ENCODE results near the gene MTRFR. TPM values are rescaled to one million over a fixed set of nuclear protein-coding genes. Genes with fewer than 3 reads are reported as not detected.
A peak's percentile ranks its signal among the peaks of the same experiment; 100 is the strongest.

Gene MTRFR
- total RNA-seq, 2 experiments from 2014 or later: 28.4 to 28.8 TPM

DNA sequence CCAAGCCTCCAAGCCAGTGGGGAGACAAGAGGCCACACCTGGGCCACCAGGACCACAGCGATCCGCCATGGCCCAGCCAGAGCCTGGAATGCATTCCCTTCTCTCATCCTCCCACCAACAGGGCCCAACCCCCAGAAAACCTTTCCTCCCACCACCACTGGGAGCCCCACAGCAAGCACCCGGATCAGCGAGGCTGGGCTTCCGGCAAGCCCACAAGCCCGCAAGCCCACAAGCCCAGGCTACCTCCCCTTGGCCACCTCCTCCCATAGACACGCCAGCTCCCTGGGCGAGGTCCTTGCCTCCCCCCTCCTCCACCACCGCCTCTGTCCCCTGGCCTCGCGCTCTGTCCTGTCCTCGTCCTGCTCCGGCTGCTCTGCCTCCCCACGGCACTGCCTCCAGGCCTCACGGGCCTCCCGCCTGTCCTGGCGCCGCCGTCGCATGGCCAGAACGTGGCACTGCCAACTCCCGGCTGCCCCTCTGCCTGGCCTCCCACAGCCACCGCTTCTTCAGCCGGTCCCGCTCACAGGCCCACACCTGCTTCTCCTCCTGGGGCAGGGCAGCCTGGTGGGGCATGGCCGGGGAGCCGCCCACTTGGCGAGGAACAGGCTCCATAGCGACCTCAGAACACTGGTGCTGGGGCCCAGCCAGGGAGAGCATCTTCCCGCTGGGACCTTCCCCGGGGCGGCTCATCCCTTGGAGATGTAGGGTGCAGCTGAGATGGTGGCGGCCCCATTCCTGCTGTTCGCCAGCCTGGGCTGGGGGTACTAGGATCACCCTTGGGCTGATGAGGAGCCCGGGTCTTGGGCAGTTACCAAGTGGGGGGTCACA is 32.8 kb downstream of the MTRFR start:
- ChIA-PET POLR2A (no interaction called here), CTCF (interaction anchor here (0.6 to 1.1 kb wide), 3 partner anchors 29 to 460 kb away, joined by 3 read pairs; no protein-coding TSS in a partner anchor)
- Mint-ChIP-seq H3K36me3 (peaks cover 2% of the 10 kb centered on the region), H3K4me1 (ENCODE audit: low read depth) (peaks cover 16% of the 10 kb centered on the region), H3K27ac (no peak overlapping the region), H3K4me3 (no peak overlapping the region), H3K9me3 (no peaks in the 10 kb centered on the region), H3K27me3 (no peaks in the 10 kb centered on the region)
- no peak for DNase-seq
- intact Hi-C loops (cut with micrococcal nuclease): no loop called here

DNA sequence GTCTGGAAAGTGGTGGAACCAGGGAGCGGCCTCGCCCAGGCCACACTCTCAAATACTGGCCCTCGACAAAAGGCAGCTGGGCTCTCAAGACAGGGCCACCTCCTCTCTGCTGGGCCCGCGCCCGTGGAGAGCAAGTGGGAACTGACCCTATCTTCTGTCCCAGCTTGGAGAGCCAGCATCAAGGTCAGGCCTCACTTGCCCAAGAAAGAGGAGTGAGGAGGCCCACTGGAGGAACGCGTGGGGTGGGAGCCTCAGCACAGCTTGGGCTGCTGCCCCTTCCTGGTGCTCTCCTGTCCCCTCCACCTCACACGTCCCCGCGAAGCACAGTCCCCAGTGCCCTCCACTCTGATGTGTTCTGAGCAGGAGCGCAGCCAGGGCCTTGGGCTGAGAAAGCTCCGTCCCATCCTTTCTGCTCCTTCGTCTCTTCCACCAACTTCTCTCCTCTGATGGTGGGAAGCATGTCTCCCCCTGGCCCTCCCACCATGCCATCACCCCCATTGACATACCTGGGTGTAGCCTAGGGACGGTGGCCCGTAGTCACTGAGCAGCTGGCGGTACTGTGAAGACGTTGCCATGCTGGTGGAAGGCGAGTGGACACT is 33.5 kb downstream of the MTRFR start:
- no peaks in the 10 kb centered on the region for H3K27me3 Mint-ChIP-seq
- H3K9me3 Mint-ChIP-seq: no peaks in the 10 kb centered on the region
- ChIA-PET POLR2A (no interaction called here), CTCF (interaction anchor here (0.8 to 1.1 kb wide), 2 partner anchors 29 to 75 kb away, joined by 3 read pairs; no protein-coding TSS in a partner anchor)
- no peak for DNase-seq
- intact Hi-C loops (cut with micrococcal nuclease): no loop called here
- peaks cover 2% of the 10 kb centered on the region for H3K36me3 Mint-ChIP-seq
- no peak overlapping the region for H3K27ac Mint-ChIP-seq
- H3K4me1 Mint-ChIP-seq (ENCODE audit: low read depth): peaks cover 16% of the 10 kb centered on the region
- H3K4me3 Mint-ChIP-seq: no peak overlapping the region

DNA sequence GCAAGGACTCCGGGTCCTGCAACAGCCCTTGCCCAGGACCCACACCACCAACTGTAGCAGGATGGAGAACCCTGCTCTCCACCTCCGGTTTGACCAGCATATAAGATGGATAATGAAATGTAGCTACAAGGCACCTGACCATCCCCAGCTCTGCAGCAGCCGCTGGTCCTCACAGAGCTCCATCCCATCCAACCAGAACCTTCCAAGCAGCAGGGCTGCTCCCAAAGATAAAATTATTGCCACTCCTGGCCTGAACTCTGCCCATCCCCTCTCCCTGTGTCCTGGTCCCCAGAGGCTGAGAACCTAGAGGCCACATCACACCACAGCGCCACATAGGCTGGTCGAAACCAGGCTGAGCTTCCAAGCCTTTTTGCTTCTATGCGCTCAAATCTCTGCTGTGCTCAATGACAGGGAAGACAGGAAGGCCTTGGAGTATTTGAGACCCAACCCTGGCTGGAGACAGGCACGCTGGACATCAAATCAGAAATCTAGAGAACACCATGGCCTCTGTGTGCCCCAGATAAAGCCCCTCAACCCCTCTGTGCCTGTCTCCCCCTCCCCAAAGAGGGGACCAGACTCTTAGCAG is 34.2 kb downstream of the MTRFR start:
- DNase-seq: no peak
- peaks cover 2% of the 10 kb centered on the region for H3K36me3 Mint-ChIP-seq
- POLR2A ChIA-PET: interaction anchor here (3.4 kb wide), 1 partner anchor 34 kb away, joined by 12 read pairs; the partner anchor contains the start of genes MPHOSPH9 and MTRFR
- intact Hi-C loops (cut with micrococcal nuclease): no loop called here
- H3K27me3 Mint-ChIP-seq: no peaks in the 10 kb centered on the region
- CTCF ChIA-PET: interaction anchor here (0.8 to 1.1 kb wide), 2 partner anchors 29 to 74 kb away, joined by 3 read pairs; no protein-coding TSS in a partner anchor
- no peak overlapping the region for H3K27ac Mint-ChIP-seq
- H3K4me3 Mint-ChIP-seq: no peak overlapping the region
- peaks cover 19% of the 10 kb centered on the region for H3K4me1 Mint-ChIP-seq (ENCODE audit: low read depth)
- no peaks in the 10 kb centered on the region for H3K9me3 Mint-ChIP-seq

DNA sequence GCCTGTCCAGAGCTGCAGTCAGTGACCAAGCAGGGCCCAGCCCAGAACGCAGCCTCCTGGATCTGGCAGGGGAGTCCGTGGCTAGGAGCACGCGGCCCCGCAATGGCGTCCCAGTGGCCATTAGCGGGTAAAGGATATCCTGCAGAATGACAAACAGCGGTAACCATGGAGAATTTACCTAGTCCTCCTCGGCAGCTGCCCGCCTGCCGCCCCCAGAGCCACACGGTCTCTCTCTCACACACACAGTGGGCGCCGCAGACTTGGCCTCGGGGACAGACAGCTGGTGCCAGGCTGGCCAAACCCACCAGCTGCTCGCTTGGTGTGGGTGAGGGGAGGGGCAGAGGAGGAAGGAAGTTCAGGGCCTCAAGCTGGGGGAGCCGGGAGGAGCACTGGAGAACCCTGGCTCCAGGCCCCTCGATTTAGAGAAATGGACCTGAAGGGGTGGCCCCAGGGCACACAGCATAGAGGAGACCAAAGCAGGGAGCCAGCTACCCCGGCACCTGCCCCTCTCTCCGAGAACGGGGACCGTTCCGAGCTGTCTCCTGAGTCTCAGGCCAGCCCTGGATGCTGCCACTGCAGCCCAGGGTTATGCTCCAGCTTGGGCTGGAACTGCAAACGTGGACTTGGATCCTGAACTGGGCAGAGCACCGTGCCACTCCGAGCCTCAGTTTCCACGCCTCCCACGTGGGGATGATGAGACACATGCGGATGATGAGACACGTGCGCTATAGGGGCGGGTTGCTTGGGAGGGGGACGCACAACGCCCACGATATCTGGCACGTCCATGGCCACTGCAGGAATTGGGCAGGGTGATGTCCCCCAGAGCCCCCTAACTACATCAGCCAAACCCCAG is 35.0 kb downstream of the MTRFR start:
- DNase-seq: no peak
- H3K36me3 Mint-ChIP-seq: peaks cover 2% of the 10 kb centered on the region
- CTCF ChIA-PET: interaction anchor here (1.9 kb wide), 1 partner anchor 97 kb away, joined by 9 read pairs; the partner anchor contains the start of gene SBNO1
- no peaks in the 10 kb centered on the region for H3K9me3 Mint-ChIP-seq
- intact Hi-C loops (cut with micrococcal nuclease): no loop called here
- H3K4me3 Mint-ChIP-seq: no peak overlapping the region
- H3K27ac Mint-ChIP-seq: no peak overlapping the region
- no peaks in the 10 kb centered on the region for H3K27me3 Mint-ChIP-seq
- POLR2A ChIA-PET: interaction anchor here (3.4 kb wide), 1 partner anchor 35 kb away, joined by 12 read pairs; the partner anchor contains the start of genes MPHOSPH9 and MTRFR
- H3K4me1 Mint-ChIP-seq (ENCODE audit: low read depth): peaks cover 19% of the 10 kb centered on the region

DNA sequence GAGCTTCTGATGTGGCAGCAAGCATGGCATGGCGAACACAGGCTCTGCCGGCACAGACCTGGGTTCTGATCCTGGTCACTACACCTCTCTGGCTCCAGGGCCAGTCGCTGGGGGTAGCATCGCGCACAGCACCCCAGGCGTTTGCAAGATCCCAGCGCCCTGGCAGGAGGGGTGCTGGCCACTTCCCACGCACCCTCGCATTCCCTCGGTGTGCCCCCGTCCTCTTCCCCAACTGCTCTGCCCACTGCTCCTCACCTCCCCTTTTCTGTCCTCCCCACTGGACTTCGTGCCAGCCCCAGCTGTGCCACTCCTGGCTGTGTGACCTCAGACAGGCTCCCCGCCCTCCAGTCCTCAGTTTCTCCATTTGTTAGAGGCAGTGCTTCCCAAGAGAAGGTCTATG is 35.6 kb downstream of the MTRFR start:
- intact Hi-C loops (cut with micrococcal nuclease): no loop called here
- CTCF ChIA-PET: interaction anchor here (1.1 to 1.9 kb wide), 3 partner anchors 30 to 314 kb away, joined by 4 to 9 read pairs (median 4); partner anchors contain the start of gene SBNO1
- Mint-ChIP-seq H3K36me3 (peaks cover 2% of the 10 kb centered on the region), H3K27me3 (no peaks in the 10 kb centered on the region), H3K27ac (no peak overlapping the region), H3K9me3 (no peaks in the 10 kb centered on the region), H3K4me1 (ENCODE audit: low read depth) (peaks cover 19% of the 10 kb centered on the region), H3K4me3 (no peak overlapping the region)
- POLR2A ChIA-PET: interaction anchor here (0.9 to 3.4 kb wide), 2 partner anchors 36 to 97 kb away, joined by 4 to 12 read pairs; partner anchors contain the start of genes MPHOSPH9 and MTRFR
- no peak for DNase-seq

DNA sequence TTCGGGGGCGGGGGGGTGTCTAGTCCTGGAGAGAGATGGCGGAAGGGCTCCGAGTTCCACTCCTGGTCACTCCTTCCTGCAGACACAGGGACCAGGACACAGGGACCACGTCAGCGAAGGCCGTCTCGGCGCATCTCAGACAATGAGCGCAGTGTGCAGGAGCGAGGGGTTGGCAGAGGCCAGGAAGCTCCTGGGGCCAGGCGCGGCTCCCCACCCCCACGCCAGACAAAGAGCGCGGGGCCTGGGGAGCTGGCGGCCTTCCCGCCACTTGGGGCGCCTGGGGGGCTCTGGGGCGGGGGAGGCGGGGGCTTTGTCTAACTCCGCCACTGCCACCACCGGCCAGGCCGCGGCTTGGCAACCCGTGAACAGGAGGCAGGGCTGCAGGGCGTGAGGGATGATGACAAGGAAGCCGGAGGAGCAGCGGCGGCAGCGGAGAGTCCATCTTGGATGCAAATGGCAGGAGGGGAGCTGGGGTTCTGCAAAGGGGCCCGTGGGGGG is 36.2 kb downstream of the MTRFR start:
- H3K27me3 Mint-ChIP-seq: no peaks in the 10 kb centered on the region
- POLR2A ChIA-PET: interaction anchor here (0.9 to 3.4 kb wide), 3 partner anchors 36 to 313 kb away, joined by 4 to 12 read pairs (median 4); partner anchors contain the start of genes MPHOSPH9 and MTRFR
- CTCF ChIA-PET: interaction anchor here (0.6 to 1.9 kb wide), 7 partner anchors 12 to 352 kb away, joined by 3 to 9 read pairs (median 3); partner anchors contain the start of gene SBNO1

DNA sequence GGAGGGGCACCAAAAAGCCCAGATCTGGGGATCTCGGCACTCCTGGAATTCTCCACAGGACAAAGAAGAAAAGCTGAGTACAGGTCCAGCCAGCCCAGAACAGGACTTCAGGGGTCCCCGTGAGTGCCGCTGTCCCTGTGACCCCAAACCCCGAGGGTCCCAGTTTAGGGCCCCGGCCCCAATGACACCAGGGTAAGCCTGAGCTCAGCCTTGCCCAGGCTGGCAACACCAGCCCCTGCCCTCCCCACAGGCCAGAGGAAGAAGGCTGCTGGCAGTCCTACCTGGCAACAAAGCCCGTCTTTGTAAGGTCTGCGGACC is 36.6 kb downstream of the MTRFR start:
- Mint-ChIP-seq H3K27ac (peak overlapping the region; percentile 39), H3K27me3 (no peaks in the 10 kb centered on the region), H3K9me3 (no peaks in the 10 kb centered on the region), H3K36me3 (peaks cover 2% of the 10 kb centered on the region), H3K4me3 (peak overlapping the region; percentile 77), H3K4me1 (ENCODE audit: low read depth) (peaks cover 19% of the 10 kb centered on the region)
- intact Hi-C loops (cut with micrococcal nuclease): loop anchor here (2.0 kb wide), 3 partner anchors 37 to 349 kb away; partner anchors contain the start of genes MPHOSPH9 and MTRFR
- DNase-seq: no peak
- CTCF ChIA-PET: interaction anchor here (0.6 to 1.9 kb wide), 8 partner anchors 11 to 351 kb away, joined by 3 to 9 read pairs (median 4); partner anchors contain the start of genes KMT5A and SBNO1
- POLR2A ChIA-PET: interaction anchor here (0.9 to 3.4 kb wide), 3 partner anchors 37 to 312 kb away, joined by 4 to 12 read pairs (median 4); partner anchors contain the start of genes MPHOSPH9 and MTRFR

More for the DNA sequence above, 36.2 kb downstream of the MTRFR start:
- Mint-ChIP-seq H3K9me3 (no peaks in the 10 kb centered on the region), H3K4me3 (peak overlapping the region; percentile 77), H3K4me1 (ENCODE audit: low read depth) (peaks cover 19% of the 10 kb centered on the region), H3K36me3 (peaks cover 2% of the 10 kb centered on the region), H3K27ac (no peak overlapping the region)
- peak; percentile 55 for DNase-seq
- intact Hi-C loops (cut with micrococcal nuclease): no loop called here

DNA sequence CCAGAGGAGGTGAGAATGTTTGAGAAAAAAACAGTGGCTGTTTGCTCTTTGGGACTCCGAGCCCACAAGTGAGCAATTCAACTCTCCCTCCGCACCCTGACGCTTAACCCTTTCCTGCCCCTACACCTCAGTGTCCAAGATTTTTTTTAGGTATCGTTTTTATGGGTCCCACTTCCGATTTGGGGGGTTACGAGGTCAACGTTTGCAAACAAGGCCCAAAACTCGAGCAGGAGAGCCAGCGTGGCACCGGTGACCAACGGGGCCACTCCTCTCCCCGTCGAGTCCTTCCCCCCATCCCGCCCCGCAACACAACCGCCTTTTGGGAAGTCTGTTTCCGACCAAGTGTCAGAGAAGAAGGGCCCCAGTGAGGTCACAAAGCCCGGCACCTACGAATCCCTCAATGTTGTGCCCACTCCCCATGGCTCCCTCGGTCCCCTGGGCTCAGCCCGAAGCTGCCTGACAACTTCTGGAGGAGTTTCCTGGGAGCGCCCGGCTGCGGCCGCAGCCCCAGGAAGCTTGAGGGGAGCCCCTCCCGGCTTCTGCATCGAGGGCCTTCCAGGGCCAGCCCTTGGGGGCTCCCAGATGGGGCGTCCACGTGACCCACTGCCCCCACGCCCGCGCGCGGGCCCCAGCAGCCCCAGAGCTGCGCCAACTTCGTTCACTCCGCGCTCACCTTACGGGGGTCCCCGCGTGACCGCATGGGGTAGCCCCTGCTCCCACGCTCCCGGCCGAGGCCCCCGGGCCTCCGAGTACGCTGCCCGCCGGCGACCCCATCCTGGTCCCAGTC is 37.2 kb downstream of the MTRFR start:
- Mint-ChIP-seq H3K27me3 (no peaks in the 10 kb centered on the region), H3K9me3 (no peaks in the 10 kb centered on the region), H3K4me3 (peak overlapping the region; percentile 77), H3K27ac (peak overlapping the region; percentile 39), H3K4me1 (ENCODE audit: low read depth) (peaks cover 19% of the 10 kb centered on the region), H3K36me3 (peaks cover 2% of the 10 kb centered on the region)
- DNase-seq: peak; percentile 36
- ChIA-PET CTCF (interaction anchor here (0.6 to 1.3 kb wide), 8 partner anchors 11 to 686 kb away, joined by 3 to 4 read pairs (median 3); partner anchors contain the start of gene KMT5A), POLR2A (interaction anchor here (1.3 to 3.4 kb wide), 2 partner anchors 37 to 312 kb away, joined by 4 to 12 read pairs; partner anchors contain the start of genes MPHOSPH9 and MTRFR)
- intact Hi-C loops (cut with micrococcal nuclease): loop anchor here (2.0 kb wide), 3 partner anchors 38 to 348 kb away; partner anchors contain the start of genes MPHOSPH9 and MTRFR

DNA sequence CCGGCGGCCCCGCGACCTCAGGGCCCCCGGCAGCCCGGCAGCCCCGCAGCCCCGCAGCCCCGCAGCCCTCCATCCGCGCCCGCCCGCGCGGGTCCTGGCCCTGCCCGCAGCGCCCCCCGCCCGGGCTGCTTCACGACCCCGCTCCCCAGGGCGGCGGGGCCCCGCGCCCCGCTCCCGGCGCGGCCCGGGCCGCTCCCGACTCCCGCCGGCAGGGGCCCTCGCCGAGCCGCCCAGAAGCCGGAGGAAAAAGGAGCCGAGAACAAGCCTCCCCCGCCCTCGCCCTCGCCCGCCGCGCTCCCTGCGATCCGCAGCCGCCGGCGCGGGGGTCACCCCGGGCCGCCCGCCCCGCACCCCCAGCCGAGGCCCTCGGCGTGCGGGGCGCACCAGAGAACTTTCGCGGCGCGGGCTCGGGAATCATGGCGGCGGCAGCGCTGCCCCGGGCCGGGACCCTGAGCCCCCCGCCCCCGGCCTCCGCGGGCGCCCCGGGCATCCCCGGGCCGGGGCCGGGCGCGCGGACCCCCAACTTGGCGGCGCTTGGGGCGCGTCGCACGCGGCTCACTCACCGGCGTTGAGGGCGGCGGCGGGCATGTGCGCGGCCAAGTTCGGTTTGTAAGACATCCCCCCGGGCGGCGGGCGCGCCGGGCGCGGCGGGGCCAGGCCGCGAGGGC is 37.9 kb downstream of the MTRFR start:
- intact Hi-C loops (cut with micrococcal nuclease): loop anchor here (2.0 kb wide), 3 partner anchors 38 to 348 kb away; partner anchors contain the start of genes MPHOSPH9 and MTRFR
- H3K4me3 Mint-ChIP-seq: no peak overlapping the region
- ChIA-PET POLR2A (no interaction called here), CTCF (interaction anchor here (1.3 kb wide), 1 partner anchor 113 kb away, joined by 4 read pairs; the partner anchor contains the start of gene KMT5A)
- H3K27ac Mint-ChIP-seq: no peak overlapping the region
- peak; percentile 83 for DNase-seq
- no peaks in the 10 kb centered on the region for H3K27me3 Mint-ChIP-seq
- peaks cover 2% of the 10 kb centered on the region for H3K36me3 Mint-ChIP-seq
- H3K9me3 Mint-ChIP-seq: no peaks in the 10 kb centered on the region
- peaks cover 19% of the 10 kb centered on the region for H3K4me1 Mint-ChIP-seq (ENCODE audit: low read depth)

DNA sequence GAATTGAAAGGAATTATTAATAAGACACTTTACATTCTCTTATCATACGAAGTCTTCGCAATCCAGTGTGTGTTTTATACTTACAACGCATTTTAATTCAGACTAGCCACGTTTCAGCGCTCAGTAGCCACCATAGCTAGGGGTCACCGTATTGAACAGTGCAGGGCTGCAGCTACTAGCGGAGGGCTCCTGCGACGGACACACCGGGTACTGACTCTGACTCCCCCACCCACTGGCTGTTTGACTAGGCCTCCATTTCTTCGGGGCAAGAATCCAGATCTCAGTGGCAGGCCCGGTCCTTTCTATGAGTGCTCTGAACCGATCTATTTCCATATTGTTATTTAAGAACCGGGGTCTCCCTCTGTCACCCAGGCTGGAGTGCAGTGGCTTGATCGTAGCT is 39.9 kb downstream of the MTRFR start:
- peak overlapping the region; percentile 31 for H3K4me3 Mint-ChIP-seq
- CTCF ChIA-PET: interaction anchor here (0.9 kb wide), 1 partner anchor 36 kb away, joined by 3 read pairs; no protein-coding TSS in a partner anchor
- H3K4me1 Mint-ChIP-seq (ENCODE audit: low read depth): peaks cover 22% of the 10 kb centered on the region
- intact Hi-C loops (cut with micrococcal nuclease): no loop called here
- no peaks in the 10 kb centered on the region for H3K9me3 Mint-ChIP-seq
- POLR2A ChIA-PET: interaction anchor here (0.6 to 0.8 kb wide), 2 partner anchors 15 to 95 kb away, joined by 3 to 4 read pairs; no protein-coding TSS in a partner anchor
- no peak overlapping the region for H3K27ac Mint-ChIP-seq
- DNase-seq: no peak
- no peaks in the 10 kb centered on the region for H3K27me3 Mint-ChIP-seq
- H3K36me3 Mint-ChIP-seq: peaks cover 2% of the 10 kb centered on the region

Measured in activated CD4-positive, alpha-beta memory T cell treated with anti-CD3 and anti-CD28 coated beads for 36 hours (primary cell).